ENCODE results near the gene CLCN7. TPM values are rescaled to one million over a fixed set of nuclear protein-coding genes. Genes with fewer than 3 reads are reported as not detected.

CLCN7 gene
- total and polyA plus RNA-seq, 2 of the 8 experiments (the other 6 are each of a cell fraction or from before 2014, with no cell fraction given) = 38.6 to 81.5 TPM

- Histone ChIP-seq H4K8ac (ENCODE audit: extremely low read depth, insufficient read depth, low read length) (peak overlapping the region; percentile 84), H2AFZ (ENCODE audit: low read length) (no peak overlapping the region), H3K9me3 (ENCODE audit: insufficient read depth in 2 of 2, low read depth in 1 of 2, low read length in 1 of 2) (no peaks in the 10 kb centered on the region), H4K5ac (ENCODE audit: insufficient read length, low read depth, low read length) (no peak overlapping the region), H2BK15ac (ENCODE audit: low read length) (no peak overlapping the region), H3K27ac (ENCODE audit: low read depth, low read length) (peak overlapping the region; percentile 97; the same call in 1 of the 2 replicates), H3K14ac (ENCODE audit: insufficient read length) (no peak overlapping the region), H3K18ac (ENCODE audit: extremely low read depth, low read length) (no peak overlapping the region), H3K23me2 (ENCODE audit: low read depth, low read length) (peaks cover 9% of the 10 kb centered on the region), H2BK120ac (replicated peaks; ENCODE audit: low read depth, low read length) (no peak overlapping the region), H3K56ac (replicated peaks; ENCODE audit: insufficient read length, low read depth, low read length) (peak overlapping the region; percentile 59), H4K20me1 (replicated peaks in 1 of 2; ENCODE audit: control insufficient read depth in 1 of 2, insufficient read depth in 2 of 2, low read length in 2 of 2) (peaks cover 3% of the 10 kb centered on the region in 2 experiments), H3K4ac (replicated peaks; ENCODE audit: insufficient read length, low read depth, low read length) (no peak overlapping the region), H2BK5ac (ENCODE audit: low read depth, low read length) (no peak overlapping the region), H3K79me2 (ENCODE audit: control insufficient read depth in 1 of 2, insufficient read depth in 2 of 2, low read length in 2 of 2) (peaks cover 0 to 12% of the 10 kb centered on the region in 2 experiments; a peak in 1 of 4 replicates), H3K4me1 (replicated peaks in 1 of 4; ENCODE audit: control insufficient read depth in 3 of 4, insufficient read depth in 4 of 4, low read length in 3 of 4) (peaks cover 0 to 8% (median 5%) of the 10 kb centered on the region in 4 experiments; a peak in 4 of 7 replicates), H3K79me1 (ENCODE audit: low read depth, low read length) (peaks cover 3% of the 10 kb centered on the region), H2BK12ac (ENCODE audit: low read depth, low read length) (no peak overlapping the region), H3K4me3 (ENCODE audit: extremely low read depth in 1 of 4, insufficient read depth in 2 of 4, low read depth in 3 of 4, low read length in 4 of 4) (peak overlapping the region; percentile 86 to 93 (median 90)), H3K27me3 (replicated peaks in 1 of 4; ENCODE audit: control insufficient read depth in 3 of 4, extremely low read depth in 1 of 4, insufficient read depth in 3 of 4, low read length in 3 of 4) (no peaks in the 10 kb centered on the region), H2AK5ac (ENCODE audit: low read depth, low read length) (peak overlapping the region; percentile 15; the same call in 1 of the 2 replicates), H2BK20ac (ENCODE audit: low read length) (no peak overlapping the region), H3K36me3 (ENCODE audit: control insufficient read depth in 2 of 4, insufficient read depth in 4 of 4, low read length in 3 of 4) (peaks cover 11 to 33% (median 18%) of the 10 kb centered on the region in 4 experiments), H3K9ac (replicated peaks in 1 of 4; ENCODE audit: extremely low read depth in 1 of 4, low read depth in 3 of 4, low read length in 3 of 4) (peak overlapping the region; percentile 87 to 94 (median 92)), H3K23ac (ENCODE audit: insufficient read length) (no peak overlapping the region), H4K91ac (replicated peaks; ENCODE audit: insufficient read length, low read length) (no peak overlapping the region), H3K4me2 (ENCODE audit: insufficient read depth in 1 of 2, low read depth in 2 of 2, low read length in 2 of 2) (peak overlapping the region; percentile 88 to 90)
- DNase-seq (ENCODE audit: low read depth in 1 of 2, low spot score in 2 of 2) (no peak), FAIRE-seq (no peak)
- POLR2A ChIA-PET (ENCODE audit: partially characterized antibody) = interaction anchor here (0.6 to 16.8 kb wide), 10 partner anchors 9 to 117 kb away, joined by 3 to 175 read pairs (median 5); partner anchors contain the start of gene CCDC154
- 0% methylated on average over 1 of the region's 30 CpGs; no CpG with 5 or more reads in 1 of the 2 experiments for WGBS, 2 experiments (ENCODE audit: extremely low coverage in 1 of 2, insufficient coverage in 1 of 2, insufficient read length in 1 of 2, insufficient replicate concordance in 2 of 2, low coverage in 1 of 2, low lambda C conversion rate in 2 of 2, missing lambda C conversion rate in 1 of 2)
- CTCF ChIA-PET (ENCODE audit: partially characterized antibody) = interaction anchor here (0.6 to 2.2 kb wide), 7 partner anchors 9 to 55 kb away, joined by 3 to 7 read pairs (median 3); no protein-coding TSS in a partner anchor
- TF ChIP-seq POLR2AphosphoS5 (IDR thresholded peaks at IDR 0.05; ENCODE audit: low read depth, low read length) (no peak; the same call in 1 of the 2 replicates), NRF1 (IDR thresholded peaks at IDR 0.05; ENCODE audit: low read depth, low read length) (no peak), SRF (IDR thresholded peaks at IDR 0.05; ENCODE audit: low read depth, low read length) (no peak), TBP (IDR thresholded peaks at IDR 0.05; ENCODE audit: low read depth, low read length) (no peak), POU5F1 (IDR thresholded peaks at IDR 0.05; ENCODE audit: low read depth, low read length) (no peak), GTF2F1 (IDR thresholded peaks at IDR 0.05; ENCODE audit: borderline replicate concordance, low read depth, low read length) (no peak), FOSL1 (IDR thresholded peaks at IDR 0.05; ENCODE audit: insufficient read depth, low read depth, low read length) (no peak), SIN3A (conservative IDR thresholded peaks at IDR 0.05 in 1 of 2, IDR thresholded peaks at IDR 0.05 in 1 of 2; ENCODE audit: low read depth in 1 of 2, low read length in 2 of 2) (no peak), JUND (IDR thresholded peaks at IDR 0.05; ENCODE audit: low read length) (no peak), HDAC2 (IDR thresholded peaks at IDR 0.05; ENCODE audit: borderline replicate concordance in 1 of 2, low read depth in 2 of 2, low read length in 2 of 2) (no peak), BACH1 (IDR thresholded peaks at IDR 0.05; ENCODE audit: low read length) (no peak), SP1 (IDR thresholded peaks at IDR 0.05; ENCODE audit: low read depth, low read length) (no peak), SAP30 (IDR thresholded peaks at IDR 0.05; ENCODE audit: insufficient read depth, insufficient replicate concordance, low read length) (no peak)
These were observed 18.9 kb upstream of the CLCN7 start for GRCh38 chr16:1493746-1494094.
